PC-9 (cell line): Measurements from ENCODE around the gene CDK5.

Experiments used
- CTCF ChIP-seq: fragments of 200-600 bp; sonication (generic); conservative IDR thresholded peaks from 2 replicates; pipeline ENCODE4 v1.6.1; 2017; ENCODE audit warnings: mixed run types, antibody characterized with exemption, mild to moderate bottlenecking, moderate library complexity
- EZH2 ChIP-seq: fragments of 200-600 bp; sonication (generic); IDR thresholded peaks from 2 replicates; pipeline ENCODE4 v1.8.0; 2017; ENCODE audit warnings: antibody characterized with exemption, low read depth

GRCh38 chr7:151069841-151070573 lies 12.3 kb upstream of the CDK5 start:
- TF ChIP-seq CTCF (no peak), EZH2 (no peak)
